ENCODE results near the gene PPM1H.
"Not testable (repeated sequence)": the region's sequence is repeated elsewhere in the genome, so short reads cannot be mapped to it uniquely, and the experiment has no call there.

PPM1H gene

GRCh38 chr12:62840806-62841205 is 94.1 kb downstream of the PPM1H start:
- DNase-seq = no peak

DNA sequence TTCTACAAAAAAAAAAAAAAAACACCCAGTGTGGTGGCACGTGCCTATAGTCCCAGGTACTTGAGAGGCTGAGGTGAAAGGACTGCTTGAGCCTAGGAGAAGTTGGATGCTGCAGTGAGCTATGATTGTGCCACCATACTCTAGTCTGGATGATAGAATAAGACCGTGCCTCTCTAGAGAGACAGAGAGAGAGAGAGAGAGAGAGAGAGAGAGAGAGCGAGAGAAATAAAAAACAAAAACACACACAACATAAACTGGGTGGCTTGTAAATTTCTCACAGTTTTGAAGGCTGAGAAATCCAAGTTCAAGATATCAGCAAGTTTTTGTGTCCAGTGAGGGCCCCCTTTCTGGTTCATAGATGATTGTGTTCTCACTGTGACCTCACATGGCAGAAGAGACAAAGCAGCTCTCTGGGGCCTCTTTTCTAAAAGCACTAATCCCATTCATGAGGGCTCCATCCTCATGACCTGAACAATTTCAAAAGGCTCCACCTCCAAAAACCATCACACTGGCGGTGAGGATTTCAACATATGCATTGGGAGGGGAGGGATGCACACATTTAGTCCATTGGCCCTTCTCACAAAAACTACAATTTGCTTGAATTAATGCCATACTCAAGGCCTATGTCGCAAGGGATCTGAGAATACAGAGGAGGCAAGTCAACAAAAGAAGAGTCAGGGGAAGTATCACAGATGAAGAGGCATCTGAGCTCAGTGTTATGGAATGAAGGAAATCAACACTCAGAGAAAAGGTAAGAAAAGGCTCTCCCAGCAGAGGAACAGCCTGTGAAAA is 94.9 kb downstream of the PPM1H start:
- DNase-seq = no peak

GRCh38 chr12:62834971-62835547 is 99.9 kb downstream of the PPM1H start:
- DNase-seq = no peak

DNA sequence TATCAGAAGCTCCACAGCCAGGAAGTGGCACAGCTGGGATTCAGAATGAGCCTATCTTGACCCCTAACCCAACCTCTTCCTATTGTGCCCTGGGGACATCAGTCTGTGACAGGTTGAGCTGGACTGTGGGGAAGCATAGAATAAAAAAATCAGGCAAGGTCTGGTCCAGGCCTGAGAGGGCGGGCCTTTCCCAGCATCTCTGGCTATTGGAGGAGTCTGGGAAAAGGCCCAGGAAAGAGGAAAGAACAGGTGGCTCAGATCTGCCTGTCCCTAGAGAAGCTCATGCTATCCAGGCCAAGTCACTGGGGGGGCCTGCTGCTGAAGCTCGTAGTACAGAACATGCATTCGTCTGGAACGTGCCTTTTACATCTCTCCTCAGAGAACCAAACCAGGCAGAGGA is 100.5 kb downstream of the PPM1H start:
- no peak for DNase-seq

DNA sequence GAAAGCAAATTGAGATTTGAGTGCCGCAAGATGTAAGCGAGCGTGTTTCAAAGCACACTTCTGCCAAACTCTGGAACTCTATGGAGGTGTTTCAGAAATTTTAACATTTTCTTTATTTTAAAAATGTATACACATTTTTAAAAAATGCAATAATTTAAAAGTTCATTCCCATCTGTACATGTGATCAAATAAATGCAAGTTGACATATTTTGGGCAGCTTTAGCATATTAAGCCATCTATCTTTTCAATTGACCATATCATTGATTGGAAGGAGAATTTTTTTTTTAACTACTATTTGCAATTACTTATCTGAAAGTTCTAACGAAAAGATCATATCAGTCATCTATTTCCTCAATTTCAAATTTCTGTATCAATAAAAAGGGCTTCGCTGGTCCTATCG is 101.3 kb downstream of the PPM1H start:
- no peak for DNase-seq

DNA sequence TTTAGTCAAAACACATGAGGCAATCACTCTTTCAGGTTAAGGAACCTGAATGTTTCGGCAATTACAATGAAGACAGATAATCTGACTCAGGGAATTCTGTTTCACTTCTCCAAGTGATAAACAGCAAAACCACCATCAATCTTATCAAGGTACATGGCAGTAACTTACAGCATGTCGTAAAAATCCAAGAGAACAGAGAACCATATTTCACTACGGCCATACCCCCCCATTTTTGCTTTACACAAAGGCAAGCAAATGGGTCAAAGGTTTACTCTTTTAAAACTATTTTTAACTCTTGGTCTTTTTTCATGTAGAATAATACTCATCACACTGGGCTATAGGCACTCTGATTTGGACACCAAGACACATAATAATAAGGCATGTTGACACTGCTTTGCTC is 102.4 kb downstream of the PPM1H start:
- DNase-seq = no peak

- no peak for DNase-seq
These were observed 102.9 kb downstream of the PPM1H start for GRCh38 chr12:62832027-62832426.

DNA sequence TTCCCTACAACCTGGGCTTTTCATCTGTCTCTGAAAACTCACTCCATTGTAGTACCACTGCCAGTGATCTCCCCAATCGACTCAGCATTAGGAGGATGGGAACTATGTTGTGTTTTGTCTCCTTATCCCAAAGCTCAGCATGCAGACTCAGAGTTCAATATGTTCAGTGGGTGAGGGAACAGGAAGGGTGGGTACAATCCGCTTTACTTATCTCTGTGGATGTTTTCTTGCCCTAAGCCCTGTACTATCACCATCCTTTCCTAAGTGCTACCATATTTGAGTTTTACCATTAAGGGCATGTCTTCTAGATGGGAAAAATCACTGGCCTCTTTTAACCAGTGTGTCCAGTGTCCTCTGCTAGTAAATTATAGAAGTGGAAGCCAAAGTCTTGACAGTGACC is 107.1 kb downstream of the PPM1H start:
- no peak for DNase-seq

- DNase-seq = no peak
These were observed 107.9 kb downstream of the PPM1H start for GRCh38 chr12:62827042-62827441.

DNA sequence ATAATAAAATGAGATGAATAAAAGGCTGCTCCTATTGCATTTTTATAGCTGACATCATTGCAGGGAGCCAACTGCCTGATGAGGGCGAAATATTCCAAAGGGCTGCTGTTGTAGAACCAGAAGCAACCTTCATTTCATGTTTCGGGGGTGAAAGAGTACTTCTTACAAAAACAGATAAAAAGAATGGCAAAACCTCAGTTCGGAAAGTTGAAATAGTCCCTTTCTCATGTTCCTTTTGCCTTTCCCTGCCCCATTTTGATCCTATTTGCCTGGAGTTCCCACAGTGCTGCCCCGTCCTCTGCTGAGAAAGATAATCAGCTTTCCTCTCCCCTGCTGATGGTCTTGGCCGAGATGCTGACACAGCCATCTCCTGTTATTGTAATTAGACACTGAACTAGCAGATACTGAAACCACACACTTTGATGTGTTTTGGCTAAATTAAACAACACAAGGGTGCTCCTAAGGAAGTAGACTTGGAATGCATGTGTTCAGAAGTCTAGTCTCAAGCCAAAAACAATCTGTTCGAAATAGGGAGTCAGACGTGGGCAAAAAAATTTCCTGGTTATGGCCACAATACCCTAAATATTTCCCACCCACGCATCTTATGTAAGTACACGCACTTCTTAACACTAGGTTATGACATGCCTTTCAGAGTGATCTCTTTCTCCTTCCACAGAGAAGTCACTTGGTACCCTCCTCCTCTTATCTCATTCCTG is 117.2 kb downstream of the PPM1H start:
- DNase-seq = peak in 25 of 56 donors; percentile 4 to 56 (median 23)

GRCh38 chr12:62814243-62814642 is 120.7 kb downstream of the PPM1H start:
- DNase-seq = no peak

- DNase-seq = peak in 43 of 56 donors; percentile 10 to 84 (median 45)
These were observed 121.7 kb downstream of the PPM1H start for GRCh38 chr12:62813031-62813829.

- not testable (repeated sequence) for DNase-seq
These were observed 123.5 kb downstream of the PPM1H start for GRCh38 chr12:62811481-62811880.

- no peak for DNase-seq
These were observed 126.6 kb downstream of the PPM1H start for GRCh38 chr12:62808166-62808879.

GRCh38 chr12:62806893-62807292 is 128.1 kb downstream of the PPM1H start:
- DNase-seq = no peak

DNA sequence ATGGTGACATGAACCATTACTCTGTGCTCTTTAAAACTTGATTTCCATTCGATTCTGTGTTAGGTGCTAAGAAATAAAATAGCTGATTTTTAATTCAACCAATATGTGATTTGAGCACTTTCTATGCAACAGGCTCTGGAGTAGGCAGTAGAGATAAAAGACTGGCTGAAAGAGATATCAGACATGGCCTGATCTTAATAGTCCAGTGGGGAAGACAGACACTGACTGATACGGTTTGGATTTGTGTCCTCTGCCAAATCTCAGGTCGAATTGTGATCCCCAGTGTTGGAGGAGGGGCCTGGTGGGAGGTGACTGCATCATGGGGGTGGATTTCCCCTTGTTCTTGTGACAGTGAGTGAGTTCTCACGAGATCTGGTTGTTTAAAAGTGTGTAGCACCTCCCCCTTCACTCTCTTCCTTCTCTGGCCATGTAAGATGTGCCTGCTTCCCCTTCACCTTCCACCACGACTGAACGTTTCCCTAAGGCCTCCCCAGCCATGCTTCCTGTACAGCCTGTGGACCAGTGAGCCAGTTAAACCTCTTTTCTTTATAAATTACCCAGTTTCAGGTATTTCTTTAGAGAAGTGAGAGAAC is 128.6 kb downstream of the PPM1H start:
- DNase-seq = no peak

GRCh38 chr12:62805517-62805916 is 129.4 kb downstream of the PPM1H start:
- DNase-seq = no peak

DNA sequence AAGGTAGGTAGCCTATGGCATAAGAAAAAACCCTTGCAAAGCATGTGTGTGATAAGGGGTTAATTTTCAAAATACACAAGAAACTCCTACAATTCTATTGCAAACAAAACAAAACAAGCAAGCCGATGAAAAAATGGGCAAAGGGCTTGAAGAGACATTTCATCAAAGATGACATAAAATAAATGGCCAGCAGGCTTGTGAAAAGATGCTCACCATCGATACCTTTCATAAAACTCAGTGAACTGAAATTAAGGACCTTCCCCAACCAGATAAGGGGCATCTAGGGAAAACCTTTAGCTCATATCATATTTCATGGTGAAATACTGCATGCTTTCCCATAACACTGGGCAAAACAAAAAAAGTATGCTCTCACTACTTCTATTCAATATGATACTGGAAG is 131.2 kb downstream of the PPM1H start:
- no peak for DNase-seq

- peak in 6 of 56 donors; percentile 4 to 25 (median 10) for DNase-seq
These were observed 132.0 kb downstream of the PPM1H start for GRCh38 chr12:62802984-62803383.

DNA sequence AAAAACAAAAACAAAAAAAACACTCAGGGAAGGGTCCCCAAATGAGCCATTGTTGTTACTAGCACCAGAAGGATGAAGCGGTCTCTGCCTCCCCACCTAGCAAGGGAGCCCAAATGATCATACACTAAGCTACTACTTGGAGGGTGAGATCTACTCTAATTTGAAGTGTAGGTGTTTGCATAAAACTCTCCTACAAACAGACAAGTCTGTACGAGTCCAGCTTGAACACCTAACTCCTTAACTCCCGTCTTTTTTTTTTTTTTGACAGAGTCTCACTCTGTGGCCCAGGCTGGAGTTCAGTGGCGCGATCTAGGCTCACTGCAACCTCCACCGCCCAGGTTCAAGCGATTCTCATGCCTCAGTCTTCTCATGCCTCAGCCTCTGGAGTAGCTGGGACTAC is 132.6 kb downstream of the PPM1H start:
- no peak for DNase-seq

DNA sequence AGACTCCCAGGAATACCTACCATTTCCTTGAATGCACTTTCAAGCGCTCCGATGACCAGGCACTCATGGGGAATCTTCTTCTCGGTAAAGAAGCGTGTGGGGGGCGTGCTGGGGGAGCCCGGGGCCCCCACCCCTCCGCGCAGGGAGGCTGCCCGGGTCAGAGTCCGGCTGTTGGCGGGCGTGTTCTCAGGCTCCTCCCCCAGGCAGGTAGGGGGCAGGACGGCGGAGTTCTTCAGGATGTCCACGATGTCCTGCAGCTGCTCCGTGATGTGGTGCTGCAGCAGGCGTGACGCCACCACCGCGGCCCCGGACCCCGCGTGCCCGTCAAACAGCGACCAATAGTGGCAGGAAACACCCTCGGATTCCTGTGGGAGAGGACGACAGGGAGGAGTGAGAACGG is 133.2 kb downstream of the PPM1H start:
- DNase-seq = no peak

All from nucleus accumbens (tissue), 56 donors.